HG03066 (cell line): ENCODE results near the gene BDKRB1.

ENCODE experiments used
- ATAC-seq: cut with Tn5 transposase; IDR thresholded peaks from one replicate; pipeline ENCODE4 v1.9.1; 2021; ENCODE audit warnings: low read depth; ENCODE audit not compliant: unreplicated experiment

Gene BDKRB1

GRCh38 chr14:96257900-96258299 is 1.9 kb downstream of the BDKRB1 start:
- ATAC-seq = no peak

- ATAC-seq = no peak
Measured at GRCh38 chr14:96260341-96260821, 4.4 kb downstream of the BDKRB1 start.

GRCh38 chr14:96261053-96261452 is 5.0 kb downstream of the BDKRB1 start:
- no peak for ATAC-seq

- no peak for ATAC-seq
Measured at GRCh38 chr14:96261772-96262655, 6.0 kb downstream of the BDKRB1 start.

GRCh38 chr14:96263347-96264199 is 7.6 kb downstream of the BDKRB1 start:
- no peak for ATAC-seq

- no peak for ATAC-seq
Measured at GRCh38 chr14:96264200-96264553, 8.2 kb downstream of the BDKRB1 start.

GRCh38 chr14:96264853-96265252 is 8.8 kb downstream of the BDKRB1 start:
- ATAC-seq = no peak

- no peak for ATAC-seq
Measured at GRCh38 chr14:96265383-96266095, 9.5 kb downstream of the BDKRB1 start.

- no peak for ATAC-seq
Measured at GRCh38 chr14:96267336-96267735, 11.3 kb downstream of the BDKRB1 start.

GRCh38 chr14:96267916-96268315 is 11.9 kb downstream of the BDKRB1 start:
- ATAC-seq = no peak

GRCh38 chr14:96268431-96269358 is 12.7 kb downstream of the BDKRB1 start:
- ATAC-seq = no peak

- ATAC-seq = no peak
Measured at GRCh38 chr14:96269359-96269710, 13.3 kb downstream of the BDKRB1 start.

GRCh38 chr14:96270565-96271420 is 14.8 kb downstream of the BDKRB1 start:
- no peak for ATAC-seq

- ATAC-seq = no peak
Measured at GRCh38 chr14:96271421-96271762, 15.4 kb downstream of the BDKRB1 start.

GRCh38 chr14:96272777-96273473 is 16.9 kb downstream of the BDKRB1 start:
- no peak for ATAC-seq

GRCh38 chr14:96273629-96274028 is 17.6 kb downstream of the BDKRB1 start:
- ATAC-seq = no peak

- ATAC-seq = no peak
Measured at GRCh38 chr14:96274122-96274521, 18.1 kb downstream of the BDKRB1 start.

GRCh38 chr14:96274543-96274942 is 18.5 kb downstream of the BDKRB1 start:
- no peak for ATAC-seq
